Mesothelial cell of epicardium (in vitro differentiated cells): ENCODE data around the gene NT5C3B. TPM values are rescaled to one million over a fixed set of nuclear protein-coding genes. Genes with fewer than 3 reads are reported as not detected.
"Not testable (repeated sequence)": the region's sequence is repeated elsewhere in the genome, so short reads cannot be mapped to it uniquely, and the experiment has no call there.

ENCODE experiments used
- DNase-seq, 2 experiments: peaks; one replicate each; pipeline ENCODE4 v3.0.0; 2021; ENCODE audit warnings: low spot score in 2 of 2; ENCODE audit not compliant: unreplicated experiment in 2 of 2
- H3K27ac Mint-ChIP-seq: 2 replicates; pipeline ENCODE4 v1.8.0; 2021; ENCODE audit warnings: mixed read lengths
- H3K27me3 Mint-ChIP-seq: 2 replicates; pipeline ENCODE4 v1.8.0; 2021; ENCODE audit warnings: low read depth, mixed read lengths
- H3K36me3 Mint-ChIP-seq: 2 replicates; pipeline ENCODE4 v1.8.0; 2021; ENCODE audit warnings: mixed read lengths
- H3K4me1 Mint-ChIP-seq: 2 replicates; pipeline ENCODE4 v1.8.0; 2021; ENCODE audit warnings: mixed read lengths
- H3K4me3 Mint-ChIP-seq: 2 replicates; pipeline ENCODE4 v1.8.0; 2021; ENCODE audit warnings: mild to moderate bottlenecking, moderate library complexity, mixed read lengths
- H3K9me3 Mint-ChIP-seq: 2 replicates; pipeline ENCODE4 v1.8.0; 2021; ENCODE audit warnings: mixed read lengths
- CTCF ChIP-seq: fragments of 200-600 bp; sonication (generic); IDR thresholded peaks from one replicate; pipeline ENCODE4 v1.5.0; 2021; ENCODE audit warnings: antibody characterized with exemption; ENCODE audit not compliant: unreplicated experiment
- total RNA-seq: library from RNA; stranded (reverse); gene quantifications from 3 replicates; pipeline ENCODE4 v1.2.1, GENCODE V29; 2021

The NT5C3B gene
- total RNA-seq, 1 donor from 2014 or later: 75.5 TPM

- Mint-ChIP-seq H3K4me1 (peaks cover 60% of the 10 kb centered on the region), H3K27ac (peak overlapping the region; percentile 86)
These were observed 58.4 kb downstream of the NT5C3B start for GRCh38 chr17:41777574-41778188.

DNA sequence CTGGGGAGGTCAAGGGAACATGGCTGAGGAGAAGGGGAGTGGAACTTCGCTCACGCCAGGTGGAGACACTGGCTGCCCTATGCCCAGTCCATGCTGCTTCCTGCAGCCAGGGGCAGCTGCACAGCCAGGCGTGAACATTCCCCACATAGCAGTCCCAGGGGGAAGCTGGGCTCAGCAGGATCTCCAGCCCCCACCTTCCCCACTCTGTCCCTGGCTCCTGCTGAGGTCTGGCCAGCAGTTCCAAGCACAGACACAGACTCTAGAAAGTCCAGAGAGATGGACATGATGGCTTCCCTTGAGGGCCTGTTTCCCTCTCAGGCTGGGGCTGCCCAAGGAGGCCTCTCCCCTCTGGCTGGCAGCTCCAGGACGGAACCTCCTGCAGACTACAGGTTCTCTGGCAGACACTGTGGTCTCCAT is 58.9 kb downstream of the NT5C3B start:
- Mint-ChIP-seq H3K27ac (peak overlapping the region; percentile 86), H3K36me3 (peaks cover 10% of the 10 kb centered on the region), H3K27me3 (no peaks in the 10 kb centered on the region), H3K9me3 (no peaks in the 10 kb centered on the region), H3K4me1 (peaks cover 60% of the 10 kb centered on the region), H3K4me3 (no peak overlapping the region)
- TF ChIP-seq CTCF: no peak
- DNase-seq: no peak

More at GRCh38 chr17:41777574-41778188, 58.4 kb downstream of the NT5C3B start:
- Mint-ChIP-seq H3K9me3 (no peaks in the 10 kb centered on the region), H3K36me3 (peaks cover 10% of the 10 kb centered on the region), H3K27me3 (no peaks in the 10 kb centered on the region), H3K4me3 (no peak overlapping the region)
- no peak for TF ChIP-seq CTCF
- no peak for DNase-seq

- not testable (repeated sequence) for H3K9me3 Mint-ChIP-seq, H3K27me3 Mint-ChIP-seq, H3K4me3 Mint-ChIP-seq, DNase-seq, H3K36me3 Mint-ChIP-seq
- H3K27ac Mint-ChIP-seq: peak overlapping the region; percentile 67
- H3K4me1 Mint-ChIP-seq: peaks cover 55% of the 10 kb centered on the region
These were observed 59.7 kb downstream of the NT5C3B start for GRCh38 chr17:41776262-41776900.

GRCh38 chr17:41775394-41776226 is 60.4 kb downstream of the NT5C3B start:
- peaks cover 52% of the 10 kb centered on the region for H3K4me1 Mint-ChIP-seq
- DNase-seq: no peak
- TF ChIP-seq CTCF: no peak
- no peak overlapping the region for H3K4me3 Mint-ChIP-seq
- no peaks in the 10 kb centered on the region for H3K27me3 Mint-ChIP-seq
- H3K36me3 Mint-ChIP-seq: peaks cover 10% of the 10 kb centered on the region
- peak overlapping the region; percentile 67 for H3K27ac Mint-ChIP-seq
- H3K9me3 Mint-ChIP-seq: no peaks in the 10 kb centered on the region

Other genes starting within 250 kb of the NT5C3B start
- gene KRT14, start 249.3 kb downstream of the NT5C3B start, total RNA-seq: 0.45 TPM in 1 of 3 replicates, not detected in the others
- 0.40 to 0.79 TPM (median 0.40 TPM) in 3 replicates for gene KRT16, start 223.5 kb downstream of the NT5C3B start, total RNA-seq
- gene KRT17, start 211.7 kb downstream of the NT5C3B start, total RNA-seq: 221 to 238 TPM (median 232 TPM) in 3 replicates
- gene EIF1, start 147.3 kb downstream of the NT5C3B start, total RNA-seq: 600 to 610 TPM (median 606 TPM) in 3 replicates
- not detected in 3 replicates for gene GAST, start 123.9 kb downstream of the NT5C3B start, total RNA-seq
- 0.44 to 0.66 TPM (median 0.45 TPM) in 3 replicates for gene HAP1, start 101.6 kb downstream of the NT5C3B start, total RNA-seq
- 202 to 207 TPM (median 205 TPM) in 3 replicates for gene JUP, start 49.5 kb downstream of the NT5C3B start, total RNA-seq
- gene P3H4, start 24.3 kb downstream of the NT5C3B start, total RNA-seq: 61.0 to 62.0 TPM (median 62.0 TPM) in 3 replicates
- 369 to 401 TPM (median 371 TPM) in 3 replicates for gene FKBP10, start 23.2 kb downstream of the NT5C3B start, total RNA-seq
- gene KLHL10, start 1.6 kb upstream of the NT5C3B start, total RNA-seq: 0.16 to 0.27 TPM in 2 of 3 replicates, not detected in the other
- 21.4 to 22.1 TPM (median 21.9 TPM) in 3 replicates for gene KLHL11, start 29.2 kb upstream of the NT5C3B start, total RNA-seq
- 126 to 133 TPM (median 130 TPM) in 3 replicates for gene ACLY, start 82.7 kb upstream of the NT5C3B start, total RNA-seq
- gene ODAD4, start 94.4 kb upstream of the NT5C3B start, total RNA-seq: 1.3 to 2.1 TPM (median 1.7 TPM) in 3 replicates
- 67.6 to 70.2 TPM (median 68.1 TPM) in 3 replicates for gene CNP, start 130.6 kb upstream of the NT5C3B start, total RNA-seq
- 97.2 to 103 TPM (median 97.7 TPM) in 3 replicates for gene DNAJC7, start 181.2 kb upstream of the NT5C3B start, total RNA-seq
- gene NKIRAS2, start 183.9 kb upstream of the NT5C3B start, total RNA-seq: 47.2 to 49.6 TPM (median 48.1 TPM) in 3 replicates
- gene C17orf113, start 214.4 kb upstream of the NT5C3B start, total RNA-seq: 4.1 to 5.1 TPM (median 4.4 TPM) in 3 replicates